ENCODE data around the gene LRRC75B.

DNA sequence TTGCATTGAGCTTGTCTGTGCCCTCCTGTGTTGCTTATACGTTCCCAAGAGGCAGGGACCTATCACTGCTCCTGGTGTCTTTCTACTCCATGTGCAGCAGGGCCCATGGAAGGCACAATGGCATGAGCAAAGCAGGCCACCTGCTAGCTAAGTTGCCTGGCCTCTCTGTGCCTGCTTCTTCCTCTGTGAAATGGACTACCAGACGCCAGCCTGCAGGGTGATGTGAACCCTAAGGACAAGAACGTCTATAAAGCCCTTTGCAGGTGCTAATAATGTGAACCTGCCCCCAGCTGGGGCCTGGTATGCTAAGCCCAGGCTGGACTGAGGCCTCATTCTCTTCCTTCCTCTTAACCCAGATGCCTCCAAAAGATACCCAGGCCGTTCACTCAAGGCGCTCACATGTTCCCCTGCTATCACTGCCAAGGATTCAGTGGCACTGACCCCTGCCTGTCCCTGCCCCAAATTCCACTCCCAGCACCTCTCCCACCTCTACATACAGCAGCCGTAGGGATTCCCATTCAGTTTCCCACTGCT is 41.9 kb downstream of the LRRC75B start:
- TF ChIP-seq, protein P1, sequence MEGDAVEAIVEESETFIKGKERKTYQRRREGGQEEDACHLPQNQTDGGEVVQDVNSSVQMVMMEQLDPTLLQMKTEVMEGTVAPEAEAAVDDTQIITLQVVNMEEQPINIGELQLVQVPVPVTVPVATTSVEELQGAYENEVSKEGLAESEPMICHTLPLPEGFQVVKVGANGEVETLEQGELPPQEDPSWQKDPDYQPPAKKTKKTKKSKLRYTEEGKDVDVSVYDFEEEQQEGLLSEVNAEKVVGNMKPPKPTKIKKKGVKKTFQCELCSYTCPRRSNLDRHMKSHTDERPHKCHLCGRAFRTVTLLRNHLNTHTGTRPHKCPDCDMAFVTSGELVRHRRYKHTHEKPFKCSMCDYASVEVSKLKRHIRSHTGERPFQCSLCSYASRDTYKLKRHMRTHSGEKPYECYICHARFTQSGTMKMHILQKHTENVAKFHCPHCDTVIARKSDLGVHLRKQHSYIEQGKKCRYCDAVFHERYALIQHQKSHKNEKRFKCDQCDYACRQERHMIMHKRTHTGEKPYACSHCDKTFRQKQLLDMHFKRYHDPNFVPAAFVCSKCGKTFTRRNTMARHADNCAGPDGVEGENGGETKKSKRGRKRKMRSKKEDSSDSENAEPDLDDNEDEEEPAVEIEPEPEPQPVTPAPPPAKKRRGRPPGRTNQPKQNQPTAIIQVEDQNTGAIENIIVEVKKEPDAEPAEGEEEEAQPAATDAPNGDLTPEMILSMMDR (tag by site-specific recombination; IDR thresholded peaks at IDR 0.05): no peak
- TF ChIP-seq, protein P2, sequence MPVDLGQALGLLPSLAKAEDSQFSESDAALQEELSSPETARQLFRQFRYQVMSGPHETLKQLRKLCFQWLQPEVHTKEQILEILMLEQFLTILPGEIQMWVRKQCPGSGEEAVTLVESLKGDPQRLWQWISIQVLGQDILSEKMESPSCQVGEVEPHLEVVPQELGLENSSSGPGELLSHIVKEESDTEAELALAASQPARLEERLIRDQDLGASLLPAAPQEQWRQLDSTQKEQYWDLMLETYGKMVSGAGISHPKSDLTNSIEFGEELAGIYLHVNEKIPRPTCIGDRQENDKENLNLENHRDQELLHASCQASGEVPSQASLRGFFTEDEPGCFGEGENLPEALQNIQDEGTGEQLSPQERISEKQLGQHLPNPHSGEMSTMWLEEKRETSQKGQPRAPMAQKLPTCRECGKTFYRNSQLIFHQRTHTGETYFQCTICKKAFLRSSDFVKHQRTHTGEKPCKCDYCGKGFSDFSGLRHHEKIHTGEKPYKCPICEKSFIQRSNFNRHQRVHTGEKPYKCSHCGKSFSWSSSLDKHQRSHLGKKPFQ (tag by site-specific recombination; IDR thresholded peaks at IDR 0.05): no peak
- TF ChIP-seq, protein P3, sequence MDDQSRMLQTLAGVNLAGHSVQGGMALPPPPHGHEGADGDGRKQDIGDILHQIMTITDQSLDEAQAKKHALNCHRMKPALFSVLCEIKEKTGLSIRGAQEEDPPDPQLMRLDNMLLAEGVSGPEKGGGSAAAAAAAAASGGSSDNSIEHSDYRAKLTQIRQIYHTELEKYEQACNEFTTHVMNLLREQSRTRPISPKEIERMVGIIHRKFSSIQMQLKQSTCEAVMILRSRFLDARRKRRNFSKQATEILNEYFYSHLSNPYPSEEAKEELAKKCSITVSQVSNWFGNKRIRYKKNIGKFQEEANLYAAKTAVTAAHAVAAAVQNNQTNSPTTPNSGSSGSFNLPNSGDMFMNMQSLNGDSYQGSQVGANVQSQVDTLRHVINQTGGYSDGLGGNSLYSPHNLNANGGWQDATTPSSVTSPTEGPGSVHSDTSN (CRISPR knock-in tag; IDR thresholded peaks at IDR 0.05): no peak
- TF ChIP-seq ZNF571 (tag by site-specific recombination; IDR thresholded peaks at IDR 0.05): no peak
- no peak for TF ChIP-seq YY1 (tag by site-specific recombination; IDR thresholded peaks at IDR 0.05)
- TF ChIP-seq ZNF423 (tag by site-specific recombination; IDR thresholded peaks at IDR 0.05): no peak

Data from HEK293 (cell line).